ENCODE results near the gene C1orf105.

C1orf105 gene

GRCh38 chr1:172472495-172472894 lies 52.0 kb downstream of the C1orf105 start:
- H3K27ac ChIP-seq (ENCODE audit: low read depth, low read length) = no peak overlapping the region

GRCh38 chr1:172473302-172473701 lies 52.8 kb downstream of the C1orf105 start:
- no peak overlapping the region for H3K9ac ChIP-seq (ENCODE audit: low read length)
- H3K4me1 ChIP-seq (ENCODE audit: control insufficient read depth, insufficient read depth, low read length) = no peaks in the 10 kb centered on the region
- H3K27ac ChIP-seq (ENCODE audit: low read depth, low read length) = no peak overlapping the region
- no peaks in the 10 kb centered on the region for H3K27me3 ChIP-seq (ENCODE audit: control insufficient read depth, insufficient read depth, low read length)
- no peak overlapping the region for H3K4me3 ChIP-seq (ENCODE audit: low read length)
- H3K36me3 ChIP-seq (ENCODE audit: control insufficient read depth, insufficient read depth, low read length) = no peaks in the 10 kb centered on the region

More at GRCh38 chr1:172472495-172472894, 52.0 kb downstream of the C1orf105 start:
- no peaks in the 10 kb centered on the region for H3K36me3 ChIP-seq (ENCODE audit: control insufficient read depth, insufficient read depth, low read length)
- no peaks in the 10 kb centered on the region for H3K27me3 ChIP-seq (ENCODE audit: control insufficient read depth, insufficient read depth, low read length)
- no peak overlapping the region for H3K4me3 ChIP-seq (ENCODE audit: low read length)
- H3K9ac ChIP-seq (ENCODE audit: low read length) = no peak overlapping the region
- H3K4me1 ChIP-seq (ENCODE audit: control insufficient read depth, insufficient read depth, low read length) = no peaks in the 10 kb centered on the region

- Histone ChIP-seq H3K4me3 (ENCODE audit: low read length) (no peak overlapping the region), H3K9ac (ENCODE audit: low read length) (no peak overlapping the region), H3K27me3 (ENCODE audit: control insufficient read depth, insufficient read depth, low read length) (no peaks in the 10 kb centered on the region), H3K4me1 (ENCODE audit: control insufficient read depth, insufficient read depth, low read length) (no peaks in the 10 kb centered on the region), H3K36me3 (ENCODE audit: control insufficient read depth, insufficient read depth, low read length) (no peaks in the 10 kb centered on the region), H3K27ac (ENCODE audit: low read depth, low read length) (no peak overlapping the region)
Observed at GRCh38 chr1:172473842-172474241, 53.4 kb downstream of the C1orf105 start.

GRCh38 chr1:172476218-172476811 lies 55.8 kb downstream of the C1orf105 start:
- no peak overlapping the region for H3K9ac ChIP-seq (ENCODE audit: low read length)
- H3K27me3 ChIP-seq (ENCODE audit: control insufficient read depth, insufficient read depth, low read length) = no peaks in the 10 kb centered on the region
- no peak overlapping the region for H3K4me3 ChIP-seq (ENCODE audit: low read length)
- no peak overlapping the region for H3K27ac ChIP-seq (ENCODE audit: low read depth, low read length)
- no peaks in the 10 kb centered on the region for H3K36me3 ChIP-seq (ENCODE audit: control insufficient read depth, insufficient read depth, low read length)
- H3K4me1 ChIP-seq (ENCODE audit: control insufficient read depth, insufficient read depth, low read length) = no peaks in the 10 kb centered on the region

GRCh38 chr1:172477216-172477615 lies 56.7 kb downstream of the C1orf105 start:
- no peaks in the 10 kb centered on the region for H3K27me3 ChIP-seq (ENCODE audit: control insufficient read depth, insufficient read depth, low read length)
- H3K4me1 ChIP-seq (ENCODE audit: control insufficient read depth, insufficient read depth, low read length) = no peaks in the 10 kb centered on the region
- no peak overlapping the region for H3K4me3 ChIP-seq (ENCODE audit: low read length)
- H3K27ac ChIP-seq (ENCODE audit: low read depth, low read length) = no peak overlapping the region
- no peaks in the 10 kb centered on the region for H3K36me3 ChIP-seq (ENCODE audit: control insufficient read depth, insufficient read depth, low read length)
- H3K9ac ChIP-seq (ENCODE audit: low read length) = no peak overlapping the region

- no peak overlapping the region for H3K27ac ChIP-seq (ENCODE audit: low read depth, low read length)
- no peaks in the 10 kb centered on the region for H3K4me1 ChIP-seq (ENCODE audit: control insufficient read depth, insufficient read depth, low read length)
- H3K27me3 ChIP-seq (ENCODE audit: control insufficient read depth, insufficient read depth, low read length) = no peaks in the 10 kb centered on the region
- no peaks in the 10 kb centered on the region for H3K36me3 ChIP-seq (ENCODE audit: control insufficient read depth, insufficient read depth, low read length)
- H3K9ac ChIP-seq (ENCODE audit: low read length) = no peak overlapping the region
- no peak overlapping the region for H3K4me3 ChIP-seq (ENCODE audit: low read length)
Observed at GRCh38 chr1:172477741-172478140, 57.3 kb downstream of the C1orf105 start.

- H3K4me3 ChIP-seq (ENCODE audit: low read length) = no peak overlapping the region
- no peak overlapping the region for H3K27ac ChIP-seq (ENCODE audit: low read depth, low read length)
- H3K27me3 ChIP-seq (ENCODE audit: control insufficient read depth, insufficient read depth, low read length) = no peaks in the 10 kb centered on the region
- no peak overlapping the region for H3K9ac ChIP-seq (ENCODE audit: low read length)
- H3K4me1 ChIP-seq (ENCODE audit: control insufficient read depth, insufficient read depth, low read length) = no peaks in the 10 kb centered on the region
- no peaks in the 10 kb centered on the region for H3K36me3 ChIP-seq (ENCODE audit: control insufficient read depth, insufficient read depth, low read length)
Observed at GRCh38 chr1:172478485-172478884, 58.0 kb downstream of the C1orf105 start.

- H3K9ac ChIP-seq (ENCODE audit: low read length) = no peak overlapping the region
- H3K4me1 ChIP-seq (ENCODE audit: control insufficient read depth, insufficient read depth, low read length) = no peaks in the 10 kb centered on the region
- H3K4me3 ChIP-seq (ENCODE audit: low read length) = no peak overlapping the region
Observed at GRCh38 chr1:172480431-172480830, 59.9 kb downstream of the C1orf105 start.

GRCh38 chr1:172482044-172482443 lies 61.6 kb downstream of the C1orf105 start:
- Histone ChIP-seq H3K27ac (ENCODE audit: low read depth, low read length) (no peak overlapping the region), H3K27me3 (ENCODE audit: control insufficient read depth, insufficient read depth, low read length) (no peaks in the 10 kb centered on the region), H3K4me3 (ENCODE audit: low read length) (no peak overlapping the region), H3K4me1 (ENCODE audit: control insufficient read depth, insufficient read depth, low read length) (no peaks in the 10 kb centered on the region), H3K9ac (ENCODE audit: low read length) (no peak overlapping the region), H3K36me3 (ENCODE audit: control insufficient read depth, insufficient read depth, low read length) (no peaks in the 10 kb centered on the region)

More at GRCh38 chr1:172480431-172480830, 59.9 kb downstream of the C1orf105 start:
- Histone ChIP-seq H3K27ac (ENCODE audit: low read depth, low read length) (no peak overlapping the region), H3K27me3 (ENCODE audit: control insufficient read depth, insufficient read depth, low read length) (no peaks in the 10 kb centered on the region), H3K36me3 (ENCODE audit: control insufficient read depth, insufficient read depth, low read length) (no peaks in the 10 kb centered on the region)

- Histone ChIP-seq H3K4me3 (ENCODE audit: low read length) (no peak overlapping the region), H3K27me3 (ENCODE audit: control insufficient read depth, insufficient read depth, low read length) (no peaks in the 10 kb centered on the region), H3K27ac (ENCODE audit: low read depth, low read length) (no peak overlapping the region), H3K4me1 (ENCODE audit: control insufficient read depth, insufficient read depth, low read length) (no peaks in the 10 kb centered on the region), H3K9ac (ENCODE audit: low read length) (no peak overlapping the region), H3K36me3 (ENCODE audit: control insufficient read depth, insufficient read depth, low read length) (no peaks in the 10 kb centered on the region)
Observed at GRCh38 chr1:172483448-172483847, 63.0 kb downstream of the C1orf105 start.

- Histone ChIP-seq H3K4me1 (ENCODE audit: control insufficient read depth, insufficient read depth, low read length) (no peaks in the 10 kb centered on the region), H3K27ac (ENCODE audit: low read depth, low read length) (no peak overlapping the region), H3K36me3 (ENCODE audit: control insufficient read depth, insufficient read depth, low read length) (no peaks in the 10 kb centered on the region), H3K9ac (ENCODE audit: low read length) (no peak overlapping the region), H3K4me3 (ENCODE audit: low read length) (no peak overlapping the region), H3K27me3 (ENCODE audit: control insufficient read depth, insufficient read depth, low read length) (no peaks in the 10 kb centered on the region)
Observed at GRCh38 chr1:172484252-172484651, 63.8 kb downstream of the C1orf105 start.

- H3K9ac ChIP-seq (ENCODE audit: low read length) = no peak overlapping the region
- no peaks in the 10 kb centered on the region for H3K36me3 ChIP-seq (ENCODE audit: control insufficient read depth, insufficient read depth, low read length)
- no peak overlapping the region for H3K27ac ChIP-seq (ENCODE audit: low read depth, low read length)
Observed at GRCh38 chr1:172485626-172486025, 65.1 kb downstream of the C1orf105 start.

GRCh38 chr1:172486805-172487454 lies 66.4 kb downstream of the C1orf105 start:
- Histone ChIP-seq H3K4me3 (ENCODE audit: low read length) (no peak overlapping the region), H3K9ac (ENCODE audit: low read length) (no peak overlapping the region), H3K4me1 (ENCODE audit: control insufficient read depth, insufficient read depth, low read length) (no peaks in the 10 kb centered on the region), H3K27me3 (ENCODE audit: control insufficient read depth, insufficient read depth, low read length) (no peaks in the 10 kb centered on the region), H3K36me3 (ENCODE audit: control insufficient read depth, insufficient read depth, low read length) (no peaks in the 10 kb centered on the region), H3K27ac (ENCODE audit: low read depth, low read length) (no peak overlapping the region)

More at GRCh38 chr1:172485626-172486025, 65.1 kb downstream of the C1orf105 start:
- H3K4me3 ChIP-seq (ENCODE audit: low read length) = no peak overlapping the region
- H3K4me1 ChIP-seq (ENCODE audit: control insufficient read depth, insufficient read depth, low read length) = no peaks in the 10 kb centered on the region
- H3K27me3 ChIP-seq (ENCODE audit: control insufficient read depth, insufficient read depth, low read length) = no peaks in the 10 kb centered on the region
